Glutamatergic neuron (in vitro differentiated cells): ENCODE results near the gene PDE4DIP. TPM values are rescaled to one million over a fixed set of nuclear protein-coding genes. Genes with fewer than 3 reads are reported as not detected.
A peak's percentile ranks its signal among the peaks of the same experiment; 100 is the strongest.
"Not testable (repeated sequence)": the region's sequence is repeated elsewhere in the genome, so short reads cannot be mapped to it uniquely, and the experiment has no call there.

Experiments used
- DNase-seq: peaks from one replicate; pipeline ENCODE4 v3.0.0; 2022
- H3K27ac Mint-ChIP-seq: one replicate; pipeline ENCODE4 v1.8.0; 2020; ENCODE audit warnings: mild to moderate bottlenecking, mixed read lengths, inconsistent platforms; ENCODE audit not compliant: unreplicated experiment
- H3K27me3 Mint-ChIP-seq: one replicate; pipeline ENCODE4 v1.8.0; 2020; ENCODE audit warnings: mild to moderate bottlenecking, moderate library complexity, mixed read lengths, inconsistent platforms; ENCODE audit not compliant: unreplicated experiment
- H3K36me3 Mint-ChIP-seq: one replicate; pipeline ENCODE4 v1.8.0; 2020; ENCODE audit warnings: mild to moderate bottlenecking, mixed read lengths, inconsistent platforms; ENCODE audit not compliant: unreplicated experiment
- H3K4me1 Mint-ChIP-seq: one replicate; pipeline ENCODE4 v1.8.0; 2020; ENCODE audit warnings: mild to moderate bottlenecking, low read depth, mixed read lengths, inconsistent platforms; ENCODE audit not compliant: unreplicated experiment
- H3K4me3 Mint-ChIP-seq: one replicate; pipeline ENCODE4 v1.8.0; 2020; ENCODE audit warnings: mild to moderate bottlenecking, mixed read lengths, inconsistent platforms; ENCODE audit not compliant: unreplicated experiment
- H3K9me3 Mint-ChIP-seq: one replicate; pipeline ENCODE4 v1.8.0; 2020; ENCODE audit warnings: mild to moderate bottlenecking, moderate library complexity, mixed read lengths, inconsistent platforms; ENCODE audit not compliant: unreplicated experiment
- total RNA-seq: library from RNA; stranded (reverse); fragmentation: NEBNext Ultra II Directional; extraction: Animal tissue kit (Norgen Biotek cat#: 25700); gene quantifications from one replicate; pipeline ENCODE4 v1.2.1, GENCODE V29; 2021; ENCODE audit not compliant: unreplicated experiment

The PDE4DIP gene
- total RNA-seq, 1 donor from 2014 or later = 163 TPM

DNA sequence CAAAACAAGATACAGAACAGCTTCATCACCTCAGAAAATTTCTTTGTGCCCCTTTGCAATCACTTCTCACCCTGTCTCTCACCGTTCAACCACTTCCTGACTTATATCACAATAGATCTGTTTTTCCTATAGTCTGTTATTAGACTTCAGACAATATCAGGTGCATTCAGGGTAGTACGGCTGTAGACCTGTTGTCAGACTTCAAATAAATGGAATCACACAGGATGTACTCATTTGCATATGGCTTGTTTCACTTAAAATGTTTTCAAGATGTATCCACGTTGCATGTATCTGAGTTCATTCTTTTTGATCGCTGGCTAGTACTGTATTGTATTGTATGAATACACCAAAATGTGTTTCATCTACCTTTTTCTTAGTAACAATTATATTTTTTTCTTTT, 104.5 kb downstream of the PDE4DIP start:
- H3K4me1 Mint-ChIP-seq = not testable (repeated sequence)

DNA sequence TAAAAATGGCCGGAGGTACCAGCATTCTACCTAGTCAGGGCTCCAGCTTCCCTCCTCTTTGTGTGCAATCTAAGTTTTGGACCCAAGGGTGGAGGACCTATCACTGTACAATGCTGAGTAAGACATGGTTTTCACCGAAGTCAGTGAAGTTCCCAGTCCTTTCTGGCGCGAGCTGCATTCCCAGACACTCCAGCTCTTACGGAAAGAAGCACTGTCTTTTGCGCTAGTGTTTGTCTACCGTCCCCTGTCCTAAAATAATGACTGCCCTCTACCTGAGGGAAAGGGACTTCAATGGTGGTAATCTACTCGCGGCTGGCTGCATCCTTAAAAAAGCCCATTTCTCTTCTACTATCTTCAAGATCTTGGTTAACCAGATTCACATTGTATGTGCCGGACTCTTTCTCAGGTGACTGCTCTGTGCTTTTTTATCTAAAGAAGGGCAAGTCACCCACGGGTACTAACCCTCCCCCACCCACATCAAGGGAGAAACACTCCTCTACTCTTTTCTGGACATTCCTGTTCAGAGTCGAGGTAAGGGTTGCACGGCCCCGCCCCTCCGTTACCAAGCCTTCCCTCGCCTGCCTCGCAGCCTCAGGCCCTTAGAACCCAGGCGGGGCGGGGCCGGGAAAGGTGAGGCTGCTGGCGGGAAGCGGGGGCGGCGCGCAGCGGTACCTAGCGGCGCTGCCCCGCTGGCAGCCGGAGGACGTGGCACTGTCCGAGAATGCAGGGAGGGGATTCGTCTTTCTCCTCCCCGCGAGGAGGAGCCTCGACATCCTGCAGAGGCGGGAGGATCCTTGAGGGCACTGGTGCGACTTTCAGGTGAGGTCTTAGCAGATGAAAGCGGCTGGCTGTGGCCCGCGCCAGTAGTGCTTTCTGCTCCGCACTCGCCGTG, 107.4 kb downstream of the PDE4DIP start:
- H3K4me1 Mint-ChIP-seq, H3K36me3 Mint-ChIP-seq, H3K27me3 Mint-ChIP-seq, H3K27ac Mint-ChIP-seq, H3K9me3 Mint-ChIP-seq: not testable (repeated sequence)
- peak overlapping the region; percentile 92 for H3K4me3 Mint-ChIP-seq
- DNase-seq = peak; percentile 36

More for the DNA sequence above, 104.5 kb downstream of the PDE4DIP start:
- H3K9me3 Mint-ChIP-seq, H3K4me3 Mint-ChIP-seq, H3K27ac Mint-ChIP-seq, DNase-seq, H3K27me3 Mint-ChIP-seq, H3K36me3 Mint-ChIP-seq: not testable (repeated sequence)

DNA sequence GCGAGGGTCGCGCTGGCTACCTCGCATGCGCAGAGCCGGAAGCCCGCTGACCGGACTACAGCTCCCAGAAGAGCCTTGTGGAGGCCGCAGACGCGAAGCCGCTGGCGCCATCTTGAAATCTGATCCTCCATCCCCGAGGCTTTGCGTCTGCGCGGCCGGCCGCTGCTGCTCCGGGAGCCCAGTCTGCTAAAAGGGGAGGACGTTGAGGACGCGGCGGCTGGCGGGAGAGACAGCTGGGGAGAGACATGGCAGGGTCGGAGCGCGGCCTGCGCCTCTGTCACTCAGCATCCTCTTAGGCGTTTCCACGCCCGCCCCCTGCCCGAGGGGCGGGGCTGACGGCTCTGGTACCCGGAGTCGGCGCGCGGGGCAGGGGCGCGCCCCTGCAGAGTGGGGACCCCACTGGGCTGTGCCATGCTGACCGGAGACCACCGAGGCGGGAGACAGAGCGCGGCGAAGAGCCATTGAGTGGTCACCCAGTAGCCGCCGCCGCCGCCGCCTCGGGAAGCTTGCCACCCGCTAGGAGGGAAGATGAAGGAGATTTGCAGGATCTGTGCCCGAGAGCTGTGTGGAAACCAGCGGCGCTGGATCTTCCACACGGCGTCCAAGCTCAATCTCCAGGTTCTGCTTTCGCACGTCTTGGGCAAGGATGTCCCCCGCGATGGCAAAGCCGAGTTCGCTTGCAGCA, 108.2 kb downstream of the PDE4DIP start:
- DNase-seq = peak; percentile 84
- H3K9me3 Mint-ChIP-seq, H3K27ac Mint-ChIP-seq, H3K4me1 Mint-ChIP-seq, H3K27me3 Mint-ChIP-seq, H3K36me3 Mint-ChIP-seq: not testable (repeated sequence)
- H3K4me3 Mint-ChIP-seq = peak overlapping the region; percentile 92

- not testable (repeated sequence) for H3K4me1 Mint-ChIP-seq, H3K36me3 Mint-ChIP-seq, H3K9me3 Mint-ChIP-seq, H3K27me3 Mint-ChIP-seq
- peak overlapping the region; percentile 89 for H3K4me3 Mint-ChIP-seq
- H3K27ac Mint-ChIP-seq = peak overlapping the region; percentile 62
- peak; percentile 39 for DNase-seq
Measured at GRCh38 chr1:148952938-148953616, 108.8 kb downstream of the PDE4DIP start.

DNA sequence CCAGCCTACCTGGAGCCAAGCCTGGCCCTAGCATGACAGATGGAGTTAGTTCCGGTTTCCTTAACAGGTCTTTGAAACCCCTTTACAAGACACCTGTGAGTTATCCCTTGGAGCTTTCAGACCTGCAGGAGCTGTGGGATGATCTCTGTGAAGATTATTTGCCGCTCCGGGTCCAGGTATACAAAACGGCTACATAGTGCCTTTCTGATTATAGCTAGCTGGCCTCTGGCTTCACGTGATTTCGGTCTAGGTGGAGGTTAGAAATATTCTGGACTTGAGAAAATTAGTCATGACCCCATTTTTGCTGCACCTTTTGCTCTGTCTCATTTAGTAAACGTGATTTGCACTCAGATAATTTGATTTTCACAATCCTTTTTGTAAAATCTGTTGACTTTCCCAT, 109.5 kb downstream of the PDE4DIP start:
- not testable (repeated sequence) for DNase-seq, H3K9me3 Mint-ChIP-seq, H3K27me3 Mint-ChIP-seq, H3K36me3 Mint-ChIP-seq, H3K4me1 Mint-ChIP-seq
- Mint-ChIP-seq H3K4me3 (peak overlapping the region; percentile 85), H3K27ac (peak overlapping the region; percentile 12)

DNA sequence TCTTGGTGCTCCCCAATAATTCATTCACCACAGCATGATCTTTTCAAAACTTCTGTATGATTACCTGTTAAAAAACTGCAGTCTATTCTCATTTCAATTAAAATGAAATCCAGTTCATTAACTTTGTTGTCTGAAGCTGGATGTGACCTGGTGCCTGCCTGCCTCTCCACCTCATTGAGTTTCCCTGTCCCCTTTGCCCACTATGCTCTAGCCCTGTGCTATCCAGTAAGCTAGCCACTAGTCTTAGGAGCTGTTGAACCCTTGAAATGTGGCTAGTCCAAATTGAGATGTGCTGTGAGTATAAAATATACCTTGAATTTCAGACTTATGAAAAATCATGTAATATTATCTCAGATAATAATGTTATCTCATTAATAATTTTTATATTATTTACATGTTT, 114.1 kb downstream of the PDE4DIP start:
- H3K27me3 Mint-ChIP-seq, DNase-seq, H3K9me3 Mint-ChIP-seq, H3K36me3 Mint-ChIP-seq, H3K4me1 Mint-ChIP-seq: not testable (repeated sequence)
- peak overlapping the region; percentile 73 for H3K4me3 Mint-ChIP-seq
- H3K27ac Mint-ChIP-seq = peak overlapping the region; percentile 38

GRCh38 chr1:148960212-148961000, 116.2 kb downstream of the PDE4DIP start:
- not testable (repeated sequence) for H3K9me3 Mint-ChIP-seq, H3K4me1 Mint-ChIP-seq, H3K4me3 Mint-ChIP-seq, H3K36me3 Mint-ChIP-seq, H3K27me3 Mint-ChIP-seq, H3K27ac Mint-ChIP-seq, DNase-seq

DNA sequence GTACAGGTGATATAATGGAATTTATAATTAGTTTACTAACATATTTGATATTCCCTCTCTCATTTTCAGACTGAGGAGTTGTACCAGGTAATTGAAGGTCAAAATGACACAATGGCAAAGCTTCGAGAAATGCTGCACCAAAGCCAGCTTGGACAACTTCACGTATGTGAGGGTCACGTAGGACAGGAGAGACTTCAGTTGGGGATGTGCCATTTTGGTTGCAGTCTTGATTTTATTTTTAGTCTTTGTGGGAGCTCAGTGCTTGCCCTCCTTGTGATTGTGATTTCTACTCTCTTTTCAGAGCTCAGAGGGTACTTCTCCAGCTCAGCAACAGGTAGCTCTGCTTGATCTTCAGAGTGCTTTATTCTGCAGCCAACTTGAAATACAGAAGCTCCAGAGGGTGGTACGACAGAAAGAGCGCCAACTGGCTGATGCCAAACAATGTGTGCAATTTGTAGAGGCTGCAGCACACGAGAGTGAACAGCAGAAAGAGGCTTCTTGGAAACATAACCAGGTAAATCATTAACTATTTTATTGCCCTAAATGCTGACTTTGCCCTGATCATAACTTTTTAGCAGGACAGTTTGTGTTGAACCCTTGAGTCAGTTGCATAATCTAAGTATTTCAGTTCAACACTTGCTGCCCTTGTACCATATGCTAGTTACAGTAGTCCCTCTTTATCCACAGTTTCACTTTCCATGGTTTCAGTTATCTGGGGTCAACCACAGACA, 118.1 kb downstream of the PDE4DIP start:
- H3K36me3 Mint-ChIP-seq, H3K27me3 Mint-ChIP-seq, H3K4me3 Mint-ChIP-seq, DNase-seq, H3K27ac Mint-ChIP-seq, H3K4me1 Mint-ChIP-seq, H3K9me3 Mint-ChIP-seq: not testable (repeated sequence)

- not testable (repeated sequence) for H3K27me3 Mint-ChIP-seq, H3K4me1 Mint-ChIP-seq, H3K27ac Mint-ChIP-seq, H3K9me3 Mint-ChIP-seq, H3K4me3 Mint-ChIP-seq, DNase-seq, H3K36me3 Mint-ChIP-seq
Measured at GRCh38 chr1:148966084-148966483, 121.9 kb downstream of the PDE4DIP start.

GRCh38 chr1:148967580-148967979, 123.4 kb downstream of the PDE4DIP start:
- not testable (repeated sequence) for H3K4me3 Mint-ChIP-seq, H3K4me1 Mint-ChIP-seq, H3K27ac Mint-ChIP-seq, DNase-seq, H3K36me3 Mint-ChIP-seq, H3K9me3 Mint-ChIP-seq, H3K27me3 Mint-ChIP-seq

DNA sequence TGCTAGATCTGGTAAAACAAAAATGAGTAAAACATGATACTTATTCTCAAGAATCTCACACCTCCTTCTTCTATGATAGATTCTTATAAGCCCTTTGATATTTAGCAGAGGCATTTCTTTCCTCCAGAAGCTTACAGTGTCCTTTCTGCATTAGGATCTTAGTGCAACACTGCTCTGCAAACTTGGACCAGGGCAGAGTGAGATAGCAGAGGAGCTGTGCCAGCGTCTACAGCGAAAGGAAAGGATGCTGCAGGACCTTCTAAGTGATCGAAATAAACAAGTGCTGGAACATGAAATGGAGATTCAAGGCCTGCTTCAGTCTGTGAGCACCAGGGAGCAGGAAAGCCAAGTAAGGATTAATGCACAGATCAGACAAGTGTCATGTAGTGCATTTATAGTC, 124.5 kb downstream of the PDE4DIP start:
- not testable (repeated sequence) for H3K4me3 Mint-ChIP-seq, H3K36me3 Mint-ChIP-seq, H3K9me3 Mint-ChIP-seq, DNase-seq, H3K4me1 Mint-ChIP-seq, H3K27me3 Mint-ChIP-seq, H3K27ac Mint-ChIP-seq
